Daoy (cell line): Measurements from ENCODE around the gene CLIP2. TPM values are rescaled to one million over a fixed set of nuclear protein-coding genes. Genes with fewer than 3 reads are reported as not detected.
"Not testable (repeated sequence)": the region's sequence is repeated elsewhere in the genome, so short reads cannot be mapped to it uniquely, and the experiment has no call there.

Experiments
- DNase-seq: peaks from one replicate; pipeline ENCODE4 v3.0.0-alpha.2; 2015; ENCODE audit warnings: low read depth
- total RNA-seq: library from RNA; depleted of rRNA; stranded (reverse); fragments of >200 nt; shearing (Covaris generic); gene quantifications from 2 replicates; pipeline ENCODE4 v1.2.3, GENCODE V29; 2014; rRNA removed

Gene CLIP2
- total RNA-seq, result 33.4 and 41.9 TPM in 2 replicates

DNA sequence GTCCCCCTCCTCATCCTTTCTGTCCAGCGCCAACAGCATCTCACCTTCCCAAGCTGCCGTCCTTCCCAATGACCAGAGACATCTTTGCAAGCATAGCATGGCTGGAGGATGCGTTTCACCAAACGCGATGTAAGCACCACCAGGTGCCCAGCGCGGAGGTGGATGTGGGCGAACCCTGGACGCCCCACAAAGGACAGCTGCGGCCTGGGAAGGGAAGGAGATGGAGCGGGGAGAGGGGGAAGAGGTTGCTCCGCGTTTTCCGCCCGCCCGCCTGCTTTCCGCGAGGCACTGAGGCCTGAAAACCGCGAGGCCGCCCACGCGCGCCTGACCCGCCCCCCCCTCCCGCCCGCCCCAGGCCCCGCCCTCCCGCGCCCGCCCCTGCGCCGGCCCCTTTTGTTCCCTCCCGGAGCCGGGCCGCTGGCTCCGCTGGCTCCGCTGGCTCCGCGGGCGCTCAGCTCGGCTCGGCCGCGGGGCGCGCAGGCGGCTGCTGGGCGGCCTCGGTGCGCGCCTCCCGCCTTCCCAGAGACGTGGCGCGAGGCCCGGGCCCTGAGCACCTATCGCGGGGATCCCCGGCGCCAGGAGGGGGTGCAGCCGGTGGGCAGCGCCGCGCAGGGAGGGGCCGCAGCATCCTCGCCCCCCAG, at the start of gene CLIP2:
TSS of gene CLIP2 (plus strand) at position 390 of the 641 bp plus-strand sequence. CDS start 28,140 bp downstream, outside the sequence.
- DNase-seq, result peak; percentile 94

DNA sequence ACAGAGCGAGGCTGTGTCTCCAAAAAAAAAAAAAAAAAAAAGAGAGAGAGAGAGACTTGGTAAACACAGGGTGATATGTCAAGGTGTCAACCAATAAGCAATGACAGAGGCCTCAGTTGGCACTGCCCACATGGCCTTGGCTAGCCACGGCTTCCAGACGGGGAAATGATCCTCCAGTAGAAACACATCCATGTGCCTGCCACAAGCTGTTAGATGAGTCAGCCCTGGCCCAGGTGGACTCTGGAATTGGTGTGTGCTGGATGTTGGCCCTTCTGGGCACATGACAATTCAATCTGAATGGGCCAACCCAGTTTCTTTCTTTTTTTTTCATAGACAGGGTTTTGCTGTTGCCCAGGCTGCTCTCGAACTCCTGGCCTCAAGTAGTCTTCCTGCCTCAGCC, 48.7 kb upstream of the CLIP2 start:
- DNase-seq, result no peak

- DNase-seq, result no peak
These were observed 47.1 kb upstream of the CLIP2 start for GRCh38 chr7:74242122-74242443.

DNA sequence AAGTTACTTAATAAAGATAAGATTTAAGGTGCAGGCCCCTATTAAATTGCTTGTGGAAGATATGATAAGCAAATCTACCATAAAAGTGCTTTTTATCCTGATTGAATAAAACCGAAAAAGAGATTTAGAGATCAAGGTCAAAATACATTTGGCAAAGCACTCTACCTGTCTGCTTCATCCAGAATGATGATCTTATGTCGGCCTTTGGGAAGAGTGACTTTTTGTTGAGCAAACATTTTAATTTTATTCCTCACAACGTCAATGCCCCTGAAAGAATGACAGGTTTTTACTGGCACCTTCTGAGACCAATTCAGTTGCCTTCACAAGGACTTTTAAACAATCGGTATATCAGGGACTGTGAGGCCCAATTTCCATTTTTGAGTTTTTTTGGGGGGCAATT, 42.7 kb upstream of the CLIP2 start:
- DNase-seq, result no peak

DNA sequence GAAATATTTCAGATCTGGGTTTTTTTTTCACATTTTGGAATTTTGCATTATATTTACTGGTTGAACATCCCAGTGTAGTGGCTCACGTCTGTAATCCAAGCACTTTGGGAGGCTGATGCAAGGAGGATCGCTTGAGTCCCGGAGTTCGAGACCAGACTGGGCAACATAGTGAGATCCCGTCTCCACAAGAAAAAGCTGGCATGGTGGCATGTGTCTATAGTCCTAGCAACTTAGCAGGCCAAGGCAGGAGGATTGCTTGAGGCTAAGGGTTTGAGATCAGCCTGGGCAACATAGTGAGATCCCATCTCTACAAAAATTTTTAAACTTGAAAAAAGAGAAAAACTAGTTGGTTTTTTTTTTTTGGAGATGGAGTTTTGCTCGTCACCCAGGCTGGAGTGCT, 41.1 kb upstream of the CLIP2 start:
- no peak for DNase-seq

DNA sequence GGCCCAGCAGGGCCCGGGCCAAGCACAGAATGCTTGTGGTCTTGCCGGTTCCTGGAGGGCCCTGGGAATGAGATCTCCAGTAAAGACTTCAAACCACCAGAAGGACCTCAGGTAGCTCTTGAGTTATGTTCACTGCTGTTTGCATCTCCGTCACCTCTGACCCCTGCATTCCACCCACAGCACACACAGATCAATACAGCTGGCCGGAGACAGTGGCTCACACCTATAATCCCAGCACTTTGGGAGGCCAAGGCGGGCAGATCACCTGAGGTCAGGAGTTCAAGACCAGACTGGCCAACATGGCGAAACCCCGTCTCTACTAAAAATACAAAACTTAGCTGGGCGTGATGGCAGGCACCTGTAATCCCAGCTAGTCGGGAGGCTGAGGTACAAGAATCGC, 40.1 kb upstream of the CLIP2 start:
- not testable (repeated sequence) for DNase-seq

GRCh38 chr7:74252893-74253292, 36.3 kb upstream of the CLIP2 start:
- DNase-seq, result no peak

DNA sequence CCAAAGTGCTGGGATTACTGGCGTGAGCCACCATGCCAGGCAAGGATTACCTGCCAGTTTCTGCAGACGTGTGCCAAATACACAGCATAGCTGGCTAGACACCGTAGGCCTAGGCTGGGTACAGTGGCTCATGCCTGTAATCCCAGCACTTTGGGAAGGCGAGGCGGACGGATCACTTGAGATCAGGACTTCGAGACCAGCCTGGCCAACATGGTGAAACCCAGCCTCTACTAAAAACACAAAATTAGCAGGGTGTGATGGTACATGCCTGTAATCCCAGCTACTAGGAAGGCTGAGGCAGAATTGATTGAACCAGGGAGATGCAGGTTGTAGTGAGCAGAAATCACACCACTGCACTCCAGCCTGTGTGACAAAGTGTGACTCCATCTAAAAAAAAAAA, 35.9 kb upstream of the CLIP2 start:
- no peak for DNase-seq

DNA sequence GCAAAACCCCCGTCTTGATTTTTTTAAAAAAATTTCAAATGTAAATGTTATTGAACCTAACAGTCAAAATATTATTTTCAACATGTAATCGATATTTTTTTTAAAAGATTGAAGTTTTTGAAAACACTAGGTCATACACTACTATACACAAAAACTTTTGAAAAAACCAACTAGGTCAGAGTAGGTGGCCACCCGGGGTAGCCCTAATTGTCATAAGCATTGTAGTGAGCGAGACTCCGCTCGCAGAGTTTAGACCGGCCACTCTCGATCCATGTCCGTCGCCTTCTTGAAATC, 35.4 kb upstream of the CLIP2 start:
- no peak for DNase-seq

- peak; percentile 100 for DNase-seq
These were observed 34.9 kb upstream of the CLIP2 start, which contains the start of gene RFC2 for GRCh38 chr7:74254129-74254857. TSS of gene RFC2 (minus strand) at chr7:74254399. CDS start at chr7:74254383, 16 bp downstream.

GRCh38 chr7:74254858-74255379, 34.3 kb upstream of the CLIP2 start:
- no peak for DNase-seq

- DNase-seq, result not testable (repeated sequence)
These were observed 33.7 kb upstream of the CLIP2 start for GRCh38 chr7:74255461-74255860.

DNA sequence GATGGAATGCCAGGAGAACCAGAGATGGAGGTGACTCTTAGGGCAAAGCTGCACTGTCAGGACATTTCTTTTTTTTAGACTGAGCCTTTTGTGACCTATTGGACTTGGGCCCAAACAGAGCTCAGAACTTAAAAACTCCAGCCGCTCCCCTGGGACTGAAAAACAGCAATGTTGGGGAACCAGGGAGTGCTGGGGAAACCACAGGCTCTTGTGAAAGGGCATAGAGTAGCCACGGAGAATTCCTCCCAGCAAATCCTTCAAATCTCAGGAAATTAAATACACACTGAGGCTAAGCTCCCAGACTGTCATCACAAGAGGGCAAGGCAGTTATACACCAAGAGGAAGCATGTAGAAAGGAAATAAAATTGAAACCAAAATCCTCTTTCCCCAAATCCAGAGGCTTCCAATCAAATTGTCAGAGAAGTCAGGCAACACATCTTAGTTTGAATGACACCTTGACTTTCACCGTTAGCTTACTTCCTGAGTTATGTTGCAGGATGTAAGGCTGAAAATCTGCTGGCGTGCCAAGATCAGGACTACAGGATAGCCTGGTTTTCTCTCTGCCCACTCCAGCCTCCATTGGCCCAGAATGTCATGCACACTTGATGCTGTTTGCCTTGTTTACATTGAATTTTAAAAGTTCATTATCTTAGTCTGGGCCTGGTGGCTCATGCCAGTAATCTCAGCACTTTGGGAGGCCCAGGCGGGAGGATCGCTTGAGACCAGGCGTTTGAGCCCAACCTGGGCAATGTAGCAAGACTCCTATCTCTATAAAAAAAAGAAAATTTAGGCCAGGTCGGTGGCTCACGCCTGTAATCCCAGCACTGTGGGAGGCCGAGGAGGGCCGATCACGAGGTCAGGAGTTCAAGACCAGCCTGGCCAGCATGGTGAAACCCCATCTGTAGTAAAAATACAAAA, 32.5 kb upstream of the CLIP2 start:
- peak; percentile 80 for DNase-seq

GRCh38 chr7:74258639-74259038, 30.6 kb upstream of the CLIP2 start:
- no peak for DNase-seq

- DNase-seq, result peak; percentile 69
These were observed 26.4 kb upstream of the CLIP2 start for GRCh38 chr7:74262639-74263398.

- DNase-seq, result no peak
These were observed 25.6 kb upstream of the CLIP2 start for GRCh38 chr7:74263399-74264120.

- no peak for DNase-seq
These were observed 22.8 kb upstream of the CLIP2 start for GRCh38 chr7:74266191-74266963.

DNA sequence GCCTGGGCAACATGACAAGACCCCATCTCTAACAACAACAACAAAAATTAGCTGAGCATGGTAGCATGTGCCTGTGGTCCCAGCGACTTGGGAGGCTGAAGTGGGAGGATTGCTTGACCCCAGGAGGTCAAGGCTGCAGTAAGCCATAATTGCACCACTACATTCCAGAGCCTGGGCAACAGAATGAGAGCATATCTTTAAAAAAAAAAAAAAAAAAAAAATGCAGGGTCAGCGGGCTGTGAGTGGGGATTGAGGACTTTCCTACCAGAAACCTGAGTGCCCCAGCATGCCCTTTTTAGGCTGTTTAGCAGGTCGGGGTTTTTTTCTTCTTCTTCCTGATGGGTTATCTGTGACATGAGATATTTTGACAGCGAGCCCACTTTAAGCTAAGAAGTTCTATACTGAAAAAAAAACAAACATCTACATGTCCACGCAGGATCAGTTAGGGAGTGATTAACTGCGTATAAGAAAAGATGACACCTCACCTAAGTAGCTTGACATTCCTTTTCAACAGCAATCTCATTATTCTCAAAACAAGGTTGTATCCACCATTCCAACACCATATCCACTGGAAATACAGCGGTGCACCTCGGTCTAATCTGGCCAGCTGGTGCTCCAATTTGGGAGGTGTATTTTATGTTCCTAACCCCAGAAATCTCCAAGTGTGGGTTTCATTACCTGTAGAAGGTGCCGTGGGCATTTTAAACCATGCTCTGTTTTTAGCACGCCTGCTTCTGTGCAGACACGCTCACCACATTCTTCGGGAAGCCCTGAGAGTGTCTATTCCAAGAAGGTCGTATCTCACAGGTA, 21.2 kb upstream of the CLIP2 start:
- no peak for DNase-seq

DNA sequence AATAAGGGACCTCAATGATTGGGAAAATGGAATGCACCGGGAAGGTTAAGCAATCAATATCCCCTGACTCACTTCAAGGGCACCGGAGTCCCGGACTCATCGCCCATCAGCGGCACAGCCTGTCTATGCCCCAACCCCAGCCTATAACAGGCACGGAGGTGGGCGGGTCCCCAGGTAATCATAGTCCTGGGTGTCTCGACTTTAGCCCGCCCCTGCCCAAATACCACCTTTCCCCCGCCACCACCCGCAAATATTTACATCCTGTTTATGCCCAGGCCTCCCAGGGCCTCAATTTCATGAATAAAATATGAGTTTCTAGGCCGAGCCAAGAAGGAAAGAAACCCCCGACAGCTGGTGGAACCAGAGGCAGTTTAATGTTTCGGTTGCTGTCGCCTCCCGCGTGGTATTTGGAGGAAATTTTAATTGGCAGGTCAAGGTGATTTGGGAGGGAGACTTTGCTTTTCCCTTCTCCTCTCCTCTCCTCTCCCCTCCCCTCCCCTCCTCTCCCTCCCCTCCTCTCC, 19.4 kb upstream of the CLIP2 start:
- DNase-seq, result peak; percentile 80
